Neural cell (in vitro differentiated cells): ENCODE results near the gene TRPV3. TPM values are rescaled to one million over a fixed set of nuclear protein-coding genes. Genes with fewer than 3 reads are reported as not detected.

ENCODE experiments used
- H2AFZ ChIP-seq: fragments of 200-600, 300-800 bp; sonication (generic), shearing (Covaris generic); 2 replicates; pipeline ENCODE4 v1.6.0; 2014; ENCODE audit warnings: low read depth, mild to moderate bottlenecking, antibody characterized with exemption, low read length, moderate library complexity
- H3F3A ChIP-seq: fragments of 200-600 bp; shearing (Covaris generic); 2 replicates; pipeline ENCODE4 v1.6.1; 2016; ENCODE audit warnings: mild to moderate bottlenecking, moderate library complexity, mixed read lengths, antibody characterized with exemption, low read length; ENCODE audit not compliant: insufficient read depth, poor library complexity, severe bottlenecking
- H3K27ac ChIP-seq: fragments of 200-600, 300-800 bp; sonication (generic), shearing (Covaris generic); 2 replicates; pipeline ENCODE4 v1.5.1; 2014; ENCODE audit warnings: mild to moderate bottlenecking, low read length, moderate library complexity
- H3K27me3 ChIP-seq: fragments of 300-800, 200-600 bp; sonication (generic), shearing (Covaris generic); 2 replicates; pipeline ENCODE4 v1.6.0; 2014; ENCODE audit warnings: mild to moderate bottlenecking, low read depth, low read length, moderate library complexity; ENCODE audit not compliant: insufficient read depth
- H3K36me3 ChIP-seq: fragments of 300-800, 200-600 bp; sonication (generic), shearing (Covaris generic); 2 replicates; pipeline ENCODE4 v1.5.1; 2014; ENCODE audit warnings: mild to moderate bottlenecking, antibody characterized with exemption, low read length, moderate library complexity; ENCODE audit not compliant: insufficient read depth
- H3K4me2 ChIP-seq: fragments of 300-800, 200-600 bp; sonication (generic), shearing (Covaris generic); 2 replicates; pipeline ENCODE4 v1.6.0; 2014; ENCODE audit warnings: mild to moderate bottlenecking, low read length
- H3K4me3 ChIP-seq: fragments of 300-800, 200-600 bp; sonication (generic), shearing (Covaris generic); 2 replicates; pipeline ENCODE4 v1.5.1; 2014; ENCODE audit warnings: mild to moderate bottlenecking, low read length, moderate library complexity
- H3K79me2 ChIP-seq: fragments of 200-600 bp; shearing (Covaris generic); replicated peaks from 2 replicates; pipeline ENCODE4 v1.6.0; 2014; ENCODE audit warnings: mild to moderate bottlenecking, low read length, moderate library complexity; ENCODE audit not compliant: insufficient read depth
- H3K9ac ChIP-seq: fragments of 300-800, 200-600 bp; sonication (generic), shearing (Covaris generic); 2 replicates; pipeline ENCODE4 v1.6.1; 2016; ENCODE audit warnings: mild to moderate bottlenecking, low read length, mixed read lengths
- H3K9me2 ChIP-seq: fragments of 200-600 bp; shearing (Covaris generic); 2 replicates; pipeline ENCODE4 v1.6.1; 2016; ENCODE audit warnings: mild to moderate bottlenecking, low read length, mixed read lengths; ENCODE audit not compliant: insufficient read depth
- H3K9me3 ChIP-seq: fragments of 200-600, 300-800 bp; sonication (generic), shearing (Covaris generic); 2 replicates; pipeline ENCODE4 v1.6.1; 2016; ENCODE audit warnings: mild to moderate bottlenecking, mixed run types, low read length, moderate library complexity, mixed read lengths
- H4K20me1 ChIP-seq: fragments of 200-600 bp; shearing (Covaris generic); 2 replicates; pipeline ENCODE4 v1.6.1; 2016; ENCODE audit warnings: mild to moderate bottlenecking, mixed run types; ENCODE audit not compliant: insufficient read depth
- CTCF ChIP-seq: fragments of 450-650 bp; IDR thresholded peaks from 2 replicates; pipeline ENCODE4 v1.5.1; 2014; ENCODE audit warnings: antibody characterized with exemption, mild to moderate bottlenecking, moderate library complexity; ENCODE audit not compliant: poor library complexity, severe bottlenecking
- EP300 ChIP-seq: fragments of 450-650 bp; conservative IDR thresholded peaks from 2 replicates; pipeline ENCODE4 v1.6.1; 2014; ENCODE audit warnings: antibody characterized with exemption, mild to moderate bottlenecking, moderate library complexity; ENCODE audit not compliant: poor library complexity, severe bottlenecking
- EZH2 ChIP-seq: fragments of 200-600, 300-800 bp; shearing (Covaris generic), sonication (generic); IDR thresholded peaks from 2 replicates; pipeline ENCODE4 v1.6.1; 2014; ENCODE audit warnings: antibody characterized with exemption, low read length, borderline replicate concordance, mild to moderate bottlenecking; ENCODE audit not compliant: insufficient read depth, poor library complexity, severe bottlenecking
- MXI1 ChIP-seq: fragments of 450-650 bp; conservative IDR thresholded peaks from 2 replicates; pipeline ENCODE4 v1.6.1; 2014; ENCODE audit warnings: antibody characterized with exemption, mild to moderate bottlenecking; ENCODE audit not compliant: poor library complexity, severe bottlenecking
- POLR2AphosphoS5 ChIP-seq: IDR thresholded peaks from 2 replicates; pipeline ENCODE4 v1.6.1; 2012
- RAD21 ChIP-seq: fragments of 450-650 bp; conservative IDR thresholded peaks from 2 replicates; pipeline ENCODE4 v1.6.1; 2014; ENCODE audit warnings: antibody characterized with exemption, mild to moderate bottlenecking, moderate library complexity
- REST ChIP-seq: IDR thresholded peaks from 2 replicates; pipeline ENCODE4 v1.6.1; 2012; ENCODE audit warnings: borderline replicate concordance
- SMC3 ChIP-seq: fragments of 450-650 bp; conservative IDR thresholded peaks from 2 replicates; pipeline ENCODE4 v1.6.1; 2014; ENCODE audit warnings: antibody characterized with exemption, mild to moderate bottlenecking, moderate library complexity; ENCODE audit not compliant: poor library complexity
- TAF1 ChIP-seq: IDR thresholded peaks from 2 replicates; pipeline ENCODE4 v1.6.1; 2012; ENCODE audit warnings: low read depth
- polyA plus RNA-seq: library from polyadenylated mRNA; depleted of rRNA; stranded (reverse); fragments of >200 nt; gene quantifications from 2 replicates; pipeline ENCODE4 v1.2.3, GENCODE V29; 2014

TRPV3 gene
- polyA plus RNA-seq, 1 donor from 2014 or later, result 0.19 TPM

GRCh38 chr17:3536716-3537115 is 20.9 kb downstream of the TRPV3 start:
- Histone ChIP-seq H3K79me2 (no peaks in the 10 kb centered on the region), H3K4me3 (no peak overlapping the region), H3F3A (no peaks in the 10 kb centered on the region), H2AFZ (no peak overlapping the region), H3K4me2 (no peak overlapping the region), H3K9me3 (no peaks in the 10 kb centered on the region), H4K20me1 (no peaks in the 10 kb centered on the region), H3K27ac (no peak overlapping the region), H3K36me3 (no peaks in the 10 kb centered on the region), H3K9ac (no peak overlapping the region), H3K9me2 (no peaks in the 10 kb centered on the region), H3K27me3 (no peaks in the 10 kb centered on the region)
- TF ChIP-seq MXI1 (no peak), CTCF (no peak), RAD21 (no peak), EZH2 (no peak), SMC3 (no peak), EP300 (no peak), TAF1 (no peak), REST (no peak), POLR2AphosphoS5 (no peak)

DNA sequence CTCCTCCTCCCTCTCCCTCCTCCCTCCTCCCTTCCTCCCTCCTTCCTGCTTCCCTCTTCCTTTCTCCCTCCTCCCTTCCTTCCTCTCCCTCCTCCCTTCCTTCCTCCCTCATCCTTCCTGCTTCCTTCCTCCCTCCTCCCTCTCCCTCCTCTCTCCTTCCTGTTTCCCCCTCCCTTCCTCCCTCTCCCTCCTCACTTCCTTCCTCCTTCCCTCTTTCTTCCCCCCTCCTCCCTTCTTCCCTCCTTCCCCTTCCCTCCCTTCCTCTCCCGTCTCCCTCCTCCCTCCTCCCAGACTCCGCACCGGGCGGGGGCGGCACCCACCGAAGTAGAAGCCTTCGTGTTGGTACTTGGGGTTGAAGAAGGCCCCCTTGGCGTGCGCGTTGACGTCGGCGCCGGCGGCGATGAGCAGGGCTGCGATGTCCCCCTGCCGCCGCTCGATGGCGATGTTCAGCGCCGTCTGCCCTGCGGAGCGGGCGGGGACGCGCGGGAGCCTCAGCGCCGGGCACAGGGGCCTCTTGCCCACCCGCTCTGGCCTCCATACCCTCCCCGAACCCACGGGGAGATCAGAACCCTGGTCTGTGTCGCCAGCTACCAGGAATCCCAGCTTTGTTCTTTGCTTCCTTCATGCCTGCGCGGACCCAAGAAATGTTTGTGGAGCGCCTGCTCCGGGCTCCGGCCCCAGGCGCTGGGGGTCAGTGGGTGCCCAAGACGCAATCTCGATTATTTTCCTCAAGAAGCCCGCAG is 22.2 kb downstream of the TRPV3 start:
- Histone ChIP-seq H4K20me1 (no peaks in the 10 kb centered on the region), H3K9me2 (no peaks in the 10 kb centered on the region), H3K36me3 (no peaks in the 10 kb centered on the region), H2AFZ (peak overlapping the region; percentile 40), H3K27ac (no peak overlapping the region), H3K9me3 (no peaks in the 10 kb centered on the region), H3F3A (no peaks in the 10 kb centered on the region), H3K4me2 (no peak overlapping the region), H3K4me3 (peak overlapping the region; percentile 45), H3K27me3 (no peaks in the 10 kb centered on the region), H3K79me2 (no peaks in the 10 kb centered on the region), H3K9ac (no peak overlapping the region)
- no peak for TF ChIP-seq MXI1
- no peak for TF ChIP-seq RAD21
- no peak for TF ChIP-seq TAF1
- peak; percentile 55 for TF ChIP-seq CTCF
